OCI-LY3 (cell line): ENCODE measurements around the gene WDR70.
"Not testable (repeated sequence)": the region's sequence is repeated elsewhere in the genome, so short reads cannot be mapped to it uniquely, and the experiment has no call there.

ENCODE experiments used
- H2AFZ ChIP-seq: fragments of 200-600, 300-600 bp; shearing (Covaris generic); 2 replicates; pipeline ENCODE4 v1.6.0; 2014; ENCODE audit warnings: antibody characterized with exemption, low read depth, low read length
- H3K27ac ChIP-seq: fragments of 200-600, 300-600 bp; sonication (generic); 2 replicates; pipeline ENCODE4 v1.5.1; 2014; ENCODE audit warnings: mild to moderate bottlenecking, low read length, moderate library complexity, mixed read lengths
- H3K27me3 ChIP-seq: fragments of 200-600, 300-600 bp; sonication (generic); 2 replicates; pipeline ENCODE4 v1.6.1; 2014; ENCODE audit warnings: low read depth, low read length, mixed read lengths
- H3K36me3 ChIP-seq: fragments of 200-600, 300-600 bp; sonication (generic); replicated peaks from 2 replicates; pipeline ENCODE3; 2014; ENCODE audit warnings: low read depth, low read length, mixed read lengths
- H3K4me1 ChIP-seq: fragments of 300-600, 200-600 bp; sonication (generic); 2 replicates; pipeline ENCODE4 v1.6.1; 2014; ENCODE audit warnings: low read length, mixed read lengths
- H3K4me2 ChIP-seq: fragments of 200-600, 300-600 bp; sonication (generic); 2 replicates; pipeline ENCODE4 v1.6.1; 2014; ENCODE audit warnings: low read length, mixed read lengths
- H3K4me3 ChIP-seq: fragments of 300-600, 200-600 bp; sonication (generic); 2 replicates; pipeline ENCODE4 v1.5.1; 2014; ENCODE audit warnings: antibody characterized with exemption, mild to moderate bottlenecking, low read length, moderate library complexity
- H3K79me2 ChIP-seq: fragments of 300-600, 200-600 bp; shearing (Covaris generic); 2 replicates; pipeline ENCODE4 v1.6.1; 2014; ENCODE audit warnings: mild to moderate bottlenecking, low read length, mixed read lengths
- H3K9ac ChIP-seq: fragments of 300-600, 200-600 bp; shearing (Covaris generic); 2 replicates; pipeline ENCODE4 v1.6.0; 2014; ENCODE audit warnings: mild to moderate bottlenecking, low read length, moderate library complexity
- H3K9me3 ChIP-seq: fragments of 200-600, 300-600 bp; shearing (Covaris generic); 2 replicates; pipeline ENCODE4 v1.6.1; 2014; ENCODE audit warnings: low read length, mixed read lengths; ENCODE audit not compliant: insufficient read depth
- H4K20me1 ChIP-seq: fragments of 200-600, 300-600 bp; sonication (generic); 2 replicates; pipeline ENCODE4 v1.6.1; 2016; ENCODE audit warnings: low read length, mixed read lengths; ENCODE audit not compliant: insufficient read depth
- EZH2phosphoT487 ChIP-seq: fragments of 200-600 bp; shearing (Covaris generic); IDR thresholded peaks from 2 replicates; pipeline ENCODE4 v1.6.1; 2018; ENCODE audit warnings: antibody characterized with exemption, mixed run types, low read depth
- TF ChIP-seq, protein P1 (sequence below): fragments of 200-600, 300-600 bp; sonication (generic); IDR thresholded peaks from 2 replicates; pipeline ENCODE4 v1.5.1; 2014; ENCODE audit warnings: antibody characterized with exemption, low read length, low read depth

The WDR70 gene

DNA sequence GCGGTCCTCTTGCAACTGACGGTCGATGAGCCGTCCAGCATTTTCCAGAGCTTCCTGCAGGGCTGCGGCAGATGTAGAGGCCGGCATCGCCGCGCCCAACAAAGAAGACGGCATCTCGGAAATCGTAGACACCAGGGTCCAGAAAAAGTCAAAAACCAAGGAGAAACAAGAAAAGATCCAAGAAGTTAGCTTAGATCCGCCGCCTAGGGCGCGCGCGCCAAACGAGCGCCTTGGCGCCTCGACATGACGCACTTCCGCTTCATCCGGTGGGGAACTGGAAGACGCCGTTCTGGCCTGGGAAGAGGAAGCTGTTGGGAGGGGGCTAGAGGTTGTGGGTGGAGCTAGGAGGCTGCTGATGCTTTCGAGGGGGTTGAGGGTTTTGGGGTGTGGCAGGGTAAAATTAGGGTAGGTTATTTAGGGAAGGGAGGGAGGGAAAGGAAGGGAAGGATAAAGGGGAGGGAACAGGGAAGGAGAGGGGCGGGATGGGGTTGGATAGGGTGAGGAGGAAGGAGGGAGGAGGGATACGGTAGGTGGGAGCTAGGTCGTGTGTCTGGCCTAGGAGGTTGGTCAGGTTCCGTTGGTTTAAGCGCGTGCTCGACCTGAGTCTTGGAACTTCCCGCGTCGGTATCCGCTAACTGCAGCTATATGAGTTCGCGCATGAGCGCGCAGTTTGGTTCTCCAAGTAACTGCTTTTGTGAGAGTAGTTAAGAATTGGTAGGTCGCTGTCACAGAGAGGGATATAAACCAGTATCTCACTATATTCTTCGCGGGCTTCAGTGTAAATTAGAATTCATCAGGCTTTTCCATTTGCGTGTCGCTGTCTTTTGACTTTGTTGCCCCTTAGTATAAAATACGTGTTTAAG is 8.0 kb upstream of the WDR70 start, which contains the start of gene NUP155:
Gene NUP155, minus strand, starts transcription at position 243 of the 863 bp plus-strand sequence. Its CDS starts 129 bp downstream, at position 114.
- H3K4me2 ChIP-seq, result peak within 1 kb of the TSS; percentile 69
- peak within 1 kb of the TSS; percentile 90 for H3K9ac ChIP-seq
- peaks cover 49% of the 10 kb centered on the region for H3K79me2 ChIP-seq
- TF ChIP-seq EZH2phosphoT487, result no peak
- TF ChIP-seq, protein P1, sequence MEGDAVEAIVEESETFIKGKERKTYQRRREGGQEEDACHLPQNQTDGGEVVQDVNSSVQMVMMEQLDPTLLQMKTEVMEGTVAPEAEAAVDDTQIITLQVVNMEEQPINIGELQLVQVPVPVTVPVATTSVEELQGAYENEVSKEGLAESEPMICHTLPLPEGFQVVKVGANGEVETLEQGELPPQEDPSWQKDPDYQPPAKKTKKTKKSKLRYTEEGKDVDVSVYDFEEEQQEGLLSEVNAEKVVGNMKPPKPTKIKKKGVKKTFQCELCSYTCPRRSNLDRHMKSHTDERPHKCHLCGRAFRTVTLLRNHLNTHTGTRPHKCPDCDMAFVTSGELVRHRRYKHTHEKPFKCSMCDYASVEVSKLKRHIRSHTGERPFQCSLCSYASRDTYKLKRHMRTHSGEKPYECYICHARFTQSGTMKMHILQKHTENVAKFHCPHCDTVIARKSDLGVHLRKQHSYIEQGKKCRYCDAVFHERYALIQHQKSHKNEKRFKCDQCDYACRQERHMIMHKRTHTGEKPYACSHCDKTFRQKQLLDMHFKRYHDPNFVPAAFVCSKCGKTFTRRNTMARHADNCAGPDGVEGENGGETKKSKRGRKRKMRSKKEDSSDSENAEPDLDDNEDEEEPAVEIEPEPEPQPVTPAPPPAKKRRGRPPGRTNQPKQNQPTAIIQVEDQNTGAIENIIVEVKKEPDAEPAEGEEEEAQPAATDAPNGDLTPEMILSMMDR, result no peak
- peak within 1 kb of the TSS; percentile 83 for H2AFZ ChIP-seq
- H3K4me1 ChIP-seq, result peaks cover 17% of the 10 kb centered on the region
- H4K20me1 ChIP-seq, result peaks cover 2% of the 10 kb centered on the region; the same call in 1 of the 2 replicates
- H3K27me3 ChIP-seq, result no peaks in the 10 kb centered on the region
- H3K36me3 ChIP-seq, result peaks cover 4% of the 10 kb centered on the region
- peak within 1 kb of the TSS; percentile 51 for H3K27ac ChIP-seq
- no peaks in the 10 kb centered on the region for H3K9me3 ChIP-seq
- H3K4me3 ChIP-seq, result peak within 1 kb of the TSS; percentile 100

DNA sequence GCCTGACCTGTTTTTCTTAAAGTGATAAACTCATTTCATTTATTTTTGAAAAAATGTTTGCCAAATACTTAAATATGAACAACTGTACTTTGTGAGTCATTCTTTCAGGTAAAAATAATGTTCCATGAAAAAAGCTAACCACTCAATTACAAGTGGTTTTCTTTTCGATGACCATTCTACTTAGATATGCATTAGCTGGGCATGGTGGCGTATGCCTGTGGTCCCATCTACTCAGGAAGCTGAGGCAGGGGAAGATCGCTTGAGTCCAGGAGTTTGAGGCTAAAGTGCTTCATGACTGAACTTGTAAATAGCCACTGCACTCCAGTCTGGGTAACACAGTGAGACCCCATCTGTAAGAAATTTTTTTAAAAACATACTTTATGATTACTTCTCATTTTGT is 4.0 kb upstream of the WDR70 start:
- TF ChIP-seq EZH2phosphoT487, result no peak
- TF ChIP-seq, protein P1, result no peak
- no peaks in the 10 kb centered on the region for H3K9me3 ChIP-seq
- H3K4me1 ChIP-seq, result peaks cover 16% of the 10 kb centered on the region
- no peak overlapping the region for H3K4me3 ChIP-seq
- H3K9ac ChIP-seq, result no peak overlapping the region
- no peaks in the 10 kb centered on the region for H4K20me1 ChIP-seq
- H3K4me2 ChIP-seq, result no peak overlapping the region
- H3K79me2 ChIP-seq, result peaks cover 16% of the 10 kb centered on the region
- H2AFZ ChIP-seq, result no peak overlapping the region
- H3K27ac ChIP-seq, result no peak overlapping the region
- H3K27me3 ChIP-seq, result no peaks in the 10 kb centered on the region
- H3K36me3 ChIP-seq, result no peaks in the 10 kb centered on the region

DNA sequence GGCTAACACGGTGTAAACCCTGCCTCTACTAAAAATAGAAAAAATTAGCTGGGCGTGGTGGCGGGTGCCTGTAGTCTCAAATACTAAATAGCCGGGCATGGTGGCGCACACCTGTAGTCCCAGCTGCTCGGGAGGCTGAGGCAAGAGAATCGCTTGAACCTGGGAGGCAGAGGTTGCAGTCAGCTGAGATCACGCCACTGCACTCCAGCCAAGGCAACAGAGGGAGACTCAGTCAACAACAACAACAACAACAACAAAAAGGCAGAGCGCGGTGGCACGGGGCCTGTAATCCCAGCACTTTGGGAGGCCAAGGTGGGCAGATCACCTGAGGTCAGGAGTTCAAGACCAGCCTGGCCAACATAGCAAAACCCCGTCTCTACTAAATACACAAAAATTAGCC is 1.1 kb upstream of the WDR70 start:
- not testable (repeated sequence) for H3K27me3 ChIP-seq, H3K79me2 ChIP-seq, H3K27ac ChIP-seq, H3K4me3 ChIP-seq, H3K9me3 ChIP-seq, H2AFZ ChIP-seq, H3K36me3 ChIP-seq, H3K4me2 ChIP-seq, H4K20me1 ChIP-seq, H3K9ac ChIP-seq
- H3K4me1 ChIP-seq, result peaks cover 11% of the 10 kb centered on the region

DNA sequence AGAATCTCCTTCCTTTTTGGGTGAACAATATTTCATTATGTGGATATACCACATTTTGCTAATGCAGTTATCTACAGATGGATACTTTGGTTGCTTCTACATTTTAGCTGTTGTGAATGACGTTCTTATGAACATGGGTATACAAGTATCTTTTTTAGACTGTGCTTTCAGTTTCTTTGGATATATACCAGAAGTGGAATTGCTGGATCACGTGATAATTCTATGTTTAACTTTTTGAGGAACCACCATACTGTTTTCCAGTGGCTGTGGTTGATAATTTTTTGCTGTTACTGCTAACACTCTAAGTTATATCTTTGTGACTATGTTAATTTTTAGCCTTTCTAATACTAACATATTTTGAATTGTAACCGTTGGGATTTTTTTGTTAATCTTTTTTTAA is 12.5 kb downstream of the WDR70 start:
- Histone ChIP-seq H3K27me3 (no peaks in the 10 kb centered on the region), H3K4me3 (no peak overlapping the region), H3K36me3 (no peaks in the 10 kb centered on the region), H3K4me1 (peaks cover 9% of the 10 kb centered on the region), H3K9me3 (no peaks in the 10 kb centered on the region), H3K9ac (no peak overlapping the region), H3K27ac (no peak overlapping the region), H4K20me1 (no peaks in the 10 kb centered on the region), H3K79me2 (no peaks in the 10 kb centered on the region), H3K4me2 (no peak overlapping the region), H2AFZ (no peak overlapping the region)
- TF ChIP-seq, protein P1, result no peak
- no peak for TF ChIP-seq EZH2phosphoT487
